SHP77 (cell line): ENCODE measurements around the gene UQCR10.
A peak's percentile ranks its signal among the peaks of the same experiment; 100 is the strongest.

ENCODE experiments used
- DNase-seq, 2 experiments: peaks; one replicate each; lab custom pipeline; 2025; lab: John Stamatoyannopoulos, UW

Gene UQCR10

DNA sequence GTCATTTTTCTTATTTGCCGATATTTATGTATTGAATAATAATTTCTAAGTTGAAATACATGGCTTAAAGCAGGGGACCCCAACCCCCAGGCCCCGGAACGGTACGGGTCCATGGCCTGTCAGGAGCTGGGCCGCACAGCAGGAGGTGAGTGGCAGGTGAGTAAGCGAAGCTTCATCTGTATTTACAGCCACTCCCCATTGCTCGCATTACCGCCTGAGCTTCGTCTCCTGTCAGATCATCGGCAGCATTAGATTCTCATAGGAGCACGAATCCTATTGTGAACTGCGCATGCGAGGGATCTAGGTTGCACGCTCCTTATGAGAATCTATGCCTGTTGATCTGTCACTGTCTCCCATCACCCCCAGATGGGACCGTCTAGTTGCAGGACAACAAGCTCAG, 4.9 kb upstream of the UQCR10 start:
- DNase-seq: peak; percentile 2 to 16

DNA sequence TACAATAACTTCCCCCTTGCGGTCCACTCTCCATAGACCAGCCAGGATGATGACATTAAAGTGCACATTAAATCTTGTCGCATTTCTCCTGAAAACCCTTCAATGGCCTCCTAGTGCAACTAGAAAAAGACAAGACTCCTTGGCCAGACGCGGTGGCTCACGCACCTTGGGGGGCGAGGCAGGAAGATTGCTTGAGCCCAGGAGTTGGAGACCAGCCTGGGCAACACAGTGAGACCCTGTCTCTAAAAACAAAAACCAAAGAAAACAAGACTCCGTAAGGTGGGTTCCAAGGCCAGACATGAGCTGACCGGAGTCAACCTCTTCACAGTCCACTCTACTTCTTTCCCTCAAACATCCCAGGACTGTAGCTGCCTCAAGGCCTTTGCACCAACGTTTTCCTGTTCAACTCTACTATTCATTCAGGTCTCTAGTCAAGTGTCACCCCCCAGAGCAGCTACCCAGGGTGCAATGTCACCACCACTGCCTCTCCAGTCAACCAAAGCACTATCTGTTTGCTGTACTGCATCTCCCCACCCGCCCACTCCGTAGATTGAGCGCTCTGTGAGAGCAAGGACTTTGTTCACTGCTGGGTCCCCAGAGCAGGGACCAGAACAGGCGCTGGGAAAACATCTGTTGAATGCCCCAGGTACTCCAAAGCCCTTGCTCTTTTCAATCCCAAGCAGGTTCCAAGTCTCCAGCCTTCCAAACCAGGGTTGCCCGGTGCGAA, 1.1 kb upstream of the UQCR10 start:
- no peak for DNase-seq

DNA sequence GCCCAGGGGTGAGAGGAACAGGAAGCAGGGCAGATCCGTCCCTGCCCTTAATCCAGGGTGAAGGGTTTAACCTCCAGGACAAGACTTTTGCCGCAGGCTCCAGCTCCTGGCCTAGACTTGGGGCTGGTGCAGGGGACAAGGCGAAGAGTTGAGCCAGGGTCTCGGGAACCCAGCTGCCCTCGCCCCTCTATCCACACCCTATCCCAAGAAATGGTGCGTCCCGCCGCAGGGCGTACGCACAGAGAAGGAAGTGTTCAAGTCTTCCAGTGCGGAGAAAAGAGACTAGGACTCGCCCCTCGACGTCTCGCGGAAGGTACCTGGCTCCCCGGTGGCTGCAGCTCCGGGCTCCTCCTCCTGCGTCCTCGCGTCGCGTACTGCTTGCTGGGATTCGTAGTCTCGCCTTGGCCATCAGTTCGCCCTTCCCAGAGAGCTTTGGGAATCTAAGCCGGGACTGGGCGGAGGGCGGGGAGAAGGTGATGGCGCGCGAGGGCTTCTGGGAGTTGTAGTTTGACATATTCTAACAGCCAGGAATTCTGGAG, 468 bp upstream of the UQCR10 start, which contains the start of gene ZMAT5:
Gene ZMAT5, minus strand, starts transcription at position 376 of the 539 bp plus-strand sequence. CDS start 18,463 bp downstream, outside the sequence.
- DNase-seq: peak; percentile 91 to 97

DNA sequence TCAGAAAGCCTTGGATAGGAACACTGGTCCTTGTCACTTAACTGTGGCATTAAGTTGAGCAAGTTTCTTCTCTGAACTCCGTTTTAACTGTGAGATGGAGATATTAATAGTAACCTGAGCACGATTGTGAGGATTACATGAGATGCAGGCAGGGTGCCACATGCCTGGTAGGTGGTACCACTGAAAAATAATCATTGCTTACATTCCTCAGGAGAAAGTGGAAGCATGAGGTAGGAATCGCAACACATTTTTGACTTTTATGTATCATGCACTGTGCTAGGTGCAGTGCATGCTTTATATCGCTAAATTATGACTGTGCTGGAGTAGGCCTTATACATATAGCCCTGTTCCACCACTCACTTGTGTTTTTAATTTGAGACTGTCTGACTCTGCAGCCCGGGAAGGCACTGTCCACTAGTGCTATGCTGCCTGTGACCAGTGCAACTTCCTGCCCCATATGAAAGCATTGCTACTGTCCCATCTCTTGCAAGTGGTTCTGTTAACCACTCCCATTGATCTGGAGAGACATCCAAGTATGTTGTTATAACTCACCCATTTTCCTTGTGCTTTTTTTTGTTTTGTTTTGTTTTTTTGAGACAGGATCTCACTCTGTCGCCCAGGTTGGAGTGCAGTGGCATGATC, 1.0 kb downstream of the UQCR10 start:
- DNase-seq: no peak

DNA sequence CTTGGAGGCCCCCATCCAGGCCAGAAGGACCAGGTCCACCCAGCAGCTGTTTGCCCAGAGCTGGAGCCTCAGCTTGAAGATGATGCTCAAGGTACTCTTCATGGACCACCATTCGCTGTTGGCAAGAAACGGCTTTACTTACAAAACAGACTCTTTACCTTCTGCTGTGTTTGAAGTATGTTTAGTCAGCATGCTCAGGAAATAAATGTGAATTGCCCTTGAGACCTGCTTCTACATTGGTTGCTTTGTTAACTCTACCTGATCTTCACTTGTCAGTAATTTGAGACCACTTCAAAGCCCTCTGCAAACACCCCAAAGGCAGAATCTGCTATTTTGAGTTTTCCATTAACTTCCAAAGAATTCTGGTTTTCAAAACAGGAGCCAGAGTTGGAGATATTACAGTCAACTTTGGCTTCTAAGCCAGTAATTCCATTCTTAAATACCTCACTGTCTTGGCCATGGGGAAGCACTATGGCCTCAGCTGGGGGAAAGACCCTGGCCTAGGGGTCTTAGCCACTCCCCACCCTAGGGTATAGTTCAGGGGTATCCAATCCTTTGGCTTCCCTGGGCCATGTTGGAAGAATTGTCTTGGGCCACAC, 2.7 kb downstream of the UQCR10 start:
- DNase-seq: no peak

DNA sequence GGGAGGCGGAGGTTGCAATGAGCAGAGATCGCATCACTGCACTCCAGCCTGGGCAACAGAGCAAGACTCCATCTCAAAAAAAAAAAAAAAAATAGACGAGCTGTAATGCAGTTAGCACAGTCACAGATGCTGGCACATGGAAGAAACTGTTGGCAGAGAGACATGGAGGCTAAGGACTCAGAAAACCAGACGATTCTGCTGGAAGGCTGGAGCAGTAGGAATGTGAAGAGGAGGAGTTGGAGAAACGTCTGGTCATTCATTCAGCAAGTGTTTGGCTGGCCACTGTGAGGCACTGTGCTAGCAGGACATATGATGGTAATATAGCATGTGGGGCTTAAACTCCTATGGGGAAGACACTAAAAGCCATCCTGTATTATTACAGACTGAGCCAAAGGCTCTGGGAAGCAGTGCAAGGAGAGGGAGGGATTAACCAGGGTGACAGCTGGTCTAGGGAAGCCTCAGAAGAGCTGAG, 5.0 kb downstream of the UQCR10 start:
- DNase-seq: peak; percentile 8 to 35

DNA sequence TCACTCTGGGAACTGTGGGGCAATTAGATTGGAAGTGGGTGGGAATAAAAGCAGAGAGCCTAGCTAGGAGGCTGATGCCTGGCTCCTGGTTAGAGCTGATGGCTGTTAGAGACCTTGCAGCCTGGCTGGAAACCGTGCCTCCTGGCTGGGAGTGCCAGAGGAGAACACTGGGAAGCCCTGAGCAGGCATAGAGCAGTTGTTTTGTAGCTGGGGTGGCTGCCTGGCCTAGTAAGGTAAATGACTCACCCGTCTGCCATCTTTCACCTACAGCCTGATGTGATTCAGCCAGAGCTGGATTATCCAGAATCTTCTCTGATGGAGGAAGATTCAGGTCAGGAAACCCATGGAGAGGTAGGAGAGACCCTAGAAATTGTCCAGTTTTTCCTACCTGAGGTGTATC, 6.1 kb downstream of the UQCR10 start:
- no peak for DNase-seq

DNA sequence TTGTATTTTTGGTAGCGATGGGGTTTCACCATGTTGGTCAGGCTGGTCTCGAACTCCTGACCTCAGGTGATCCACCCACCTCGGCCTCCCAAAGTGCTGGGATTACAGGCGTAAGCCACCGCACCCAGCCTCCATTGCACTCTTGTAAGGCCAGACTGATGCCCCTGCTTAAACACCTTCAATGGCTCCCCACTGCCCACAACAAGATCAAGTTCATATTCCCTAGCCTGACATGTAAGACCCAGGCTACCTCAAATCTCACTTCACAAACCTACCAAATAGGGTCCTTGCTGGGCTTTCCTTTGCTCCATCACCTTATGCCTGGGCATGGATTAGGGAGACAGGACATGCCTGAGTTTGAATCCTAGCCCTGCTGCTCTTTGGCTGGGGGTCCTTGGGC, 13.1 kb downstream of the UQCR10 start:
- no peak for DNase-seq

DNA sequence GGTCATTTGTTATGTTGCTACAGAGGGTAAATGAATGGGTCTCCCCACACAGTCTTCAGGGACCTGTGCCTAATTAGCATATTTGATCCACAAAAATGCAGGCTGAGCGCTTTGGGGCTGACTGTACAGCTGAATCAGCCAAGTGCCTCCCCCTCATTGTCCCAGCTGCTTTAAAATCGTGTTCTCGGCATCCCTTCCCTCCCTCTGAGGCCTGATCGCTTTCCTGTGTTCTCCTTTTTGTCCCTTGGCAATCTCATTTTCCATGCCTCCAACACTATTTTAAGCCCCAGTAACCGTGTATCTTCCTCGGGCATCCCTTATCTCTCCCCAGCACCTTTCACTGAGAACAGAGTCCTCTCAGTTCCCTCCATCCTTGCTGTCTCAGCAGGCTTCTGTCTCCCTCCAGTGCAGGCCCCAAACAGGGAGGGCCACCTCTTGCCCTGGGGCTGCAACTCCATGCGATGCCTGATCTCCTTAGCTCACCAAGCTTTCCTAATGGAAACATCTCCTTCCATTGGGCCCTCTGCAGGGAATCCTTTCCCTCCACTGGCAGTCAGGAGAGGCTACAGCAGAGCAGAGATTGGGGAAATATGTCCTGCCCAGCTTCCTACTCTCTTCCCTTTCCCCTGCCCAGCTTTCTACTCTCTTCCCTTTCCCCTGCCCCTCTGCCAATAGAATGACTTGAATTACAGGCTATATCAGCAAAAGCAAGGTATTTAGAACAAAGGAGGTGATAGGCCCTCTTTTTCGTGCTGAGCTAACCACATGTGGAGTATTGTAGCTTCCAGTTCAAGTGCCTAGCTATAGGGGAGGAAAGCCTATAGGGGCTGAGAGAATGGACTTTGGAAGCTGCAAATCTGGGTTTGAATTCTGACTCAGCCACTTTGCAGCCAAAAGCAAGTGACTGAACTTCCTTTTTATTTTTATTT, 13.8 kb downstream of the UQCR10 start:
- no peak for DNase-seq

DNA sequence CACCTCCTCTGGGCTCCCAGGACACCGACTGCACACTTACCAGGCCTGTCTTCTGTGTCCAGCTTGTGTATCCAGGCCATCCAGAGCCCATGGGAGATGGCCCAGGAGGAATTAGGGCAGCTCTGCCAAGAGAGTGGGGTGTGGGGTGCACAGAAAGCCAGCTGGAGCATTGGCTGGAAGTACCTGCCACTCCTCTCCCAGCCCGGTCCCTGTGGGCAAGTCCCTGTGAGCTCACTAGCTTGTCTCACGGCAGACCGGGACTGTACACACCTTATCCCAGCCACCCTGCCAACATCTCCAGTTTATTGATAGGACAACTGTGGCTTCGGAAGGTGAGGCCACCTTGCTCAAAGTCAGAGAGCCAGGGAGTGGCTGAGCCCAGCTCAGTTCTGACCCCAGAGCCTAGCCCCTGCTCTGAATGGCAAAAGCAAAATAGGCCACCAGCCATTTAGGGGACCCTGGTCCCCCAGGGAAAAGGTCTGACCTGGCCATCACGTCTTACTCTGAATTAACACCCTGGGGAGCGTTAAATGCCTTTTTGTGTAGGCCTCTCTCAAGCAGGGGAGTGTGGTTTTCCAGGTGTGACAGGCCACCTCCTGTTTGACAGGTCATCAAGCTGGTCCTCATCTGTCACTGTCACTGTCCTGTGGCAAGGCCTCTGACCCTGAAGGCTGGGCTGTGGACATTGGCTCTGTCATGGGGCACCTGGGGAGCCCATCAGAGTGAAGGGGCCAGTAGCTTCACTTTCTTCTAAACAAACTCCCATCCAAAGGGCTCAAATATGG, 15.1 kb downstream of the UQCR10 start:
- no peak for DNase-seq

DNA sequence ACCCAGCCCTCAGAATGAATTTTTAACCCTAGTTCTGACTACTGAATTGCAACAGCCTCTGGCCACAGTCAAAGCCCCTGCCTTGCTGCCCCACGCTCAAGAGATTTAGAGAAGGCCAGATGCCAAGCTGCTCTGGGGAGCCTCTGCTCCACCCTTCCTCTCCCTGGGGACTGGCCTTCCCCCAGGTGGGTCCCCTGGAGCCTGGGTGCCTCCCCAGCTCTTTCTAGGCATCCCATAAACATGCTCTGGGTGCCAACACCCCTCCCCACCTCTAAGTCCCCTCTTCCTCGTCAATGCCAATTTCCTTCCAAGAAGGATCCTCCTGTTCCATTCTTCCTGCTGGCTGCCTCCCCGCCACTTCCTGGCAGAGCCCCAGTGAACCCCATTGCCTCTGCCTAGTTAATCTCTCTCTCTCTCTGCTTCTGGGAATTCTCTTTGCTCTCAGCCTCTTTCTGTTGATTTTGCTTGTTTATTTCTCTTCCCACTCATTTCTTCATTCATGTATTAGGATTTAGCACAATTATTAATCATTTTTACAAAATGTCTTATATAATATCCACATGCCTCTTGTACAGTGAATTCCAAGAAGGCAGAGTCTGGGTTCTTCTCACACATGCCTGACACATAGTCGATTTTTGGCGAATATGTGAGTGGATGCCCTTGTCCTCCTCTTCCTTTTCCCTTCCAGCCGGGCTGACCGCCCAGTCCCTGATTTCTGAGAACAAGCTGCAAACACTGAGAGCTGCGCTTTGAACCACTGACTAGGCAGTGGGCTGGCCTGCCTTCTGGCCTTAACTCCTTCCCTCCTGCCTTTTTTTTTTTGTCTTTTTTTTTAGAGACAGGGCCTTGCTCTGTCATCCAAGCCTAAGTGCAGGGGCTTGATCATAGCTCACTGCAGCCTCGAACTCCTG, 17.5 kb downstream of the UQCR10 start:
- DNase-seq: no peak

DNA sequence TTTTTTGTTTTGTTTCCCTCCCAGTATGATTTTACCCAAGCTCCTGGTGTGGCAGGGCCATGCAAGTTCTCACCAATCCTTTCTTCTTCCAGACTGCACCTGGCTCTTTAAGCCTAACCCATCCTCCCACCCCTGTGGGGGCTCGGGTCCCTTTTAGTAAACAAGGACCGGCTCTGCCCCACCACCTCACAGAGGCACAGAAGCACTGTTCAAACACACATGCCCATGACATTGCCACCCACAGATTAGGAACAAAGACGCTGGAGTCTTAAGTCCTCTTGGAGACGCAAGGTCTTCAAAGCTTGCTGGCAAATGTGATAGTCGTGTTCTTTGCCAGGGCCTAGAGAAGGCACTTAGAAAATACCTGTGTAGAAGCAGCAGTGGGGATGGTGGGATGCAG, 18.9 kb downstream of the UQCR10 start:
- DNase-seq: no peak

DNA sequence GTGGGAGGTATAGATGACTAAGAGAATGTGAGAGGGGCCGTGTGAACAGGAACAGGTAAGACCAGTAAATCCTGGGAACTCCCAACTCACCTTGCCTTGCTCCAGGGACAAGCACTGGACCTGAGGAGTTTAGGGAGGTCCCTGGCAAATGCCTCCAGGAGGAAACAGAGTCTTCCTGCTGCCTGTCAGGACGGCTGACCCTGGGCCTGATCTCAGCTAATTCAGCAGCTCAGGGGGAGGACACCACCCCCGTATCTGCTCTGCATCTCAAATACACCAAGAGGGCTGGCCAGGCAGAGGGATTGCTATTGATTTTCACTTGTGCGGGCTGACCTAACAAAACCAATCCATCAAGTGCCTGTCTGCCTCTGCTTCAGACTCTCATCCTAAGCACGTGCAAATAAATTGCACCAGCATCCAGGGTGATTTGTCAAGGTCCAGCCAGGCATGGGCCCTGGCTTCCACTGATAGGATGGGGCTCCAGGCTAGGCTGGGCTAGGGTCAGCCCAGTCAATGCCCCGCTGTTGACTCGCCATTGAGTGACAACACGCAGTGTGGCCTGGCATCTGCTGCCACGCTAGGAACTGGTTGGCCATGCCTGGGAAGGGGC, 20.3 kb downstream of the UQCR10 start:
- DNase-seq: no peak

DNA sequence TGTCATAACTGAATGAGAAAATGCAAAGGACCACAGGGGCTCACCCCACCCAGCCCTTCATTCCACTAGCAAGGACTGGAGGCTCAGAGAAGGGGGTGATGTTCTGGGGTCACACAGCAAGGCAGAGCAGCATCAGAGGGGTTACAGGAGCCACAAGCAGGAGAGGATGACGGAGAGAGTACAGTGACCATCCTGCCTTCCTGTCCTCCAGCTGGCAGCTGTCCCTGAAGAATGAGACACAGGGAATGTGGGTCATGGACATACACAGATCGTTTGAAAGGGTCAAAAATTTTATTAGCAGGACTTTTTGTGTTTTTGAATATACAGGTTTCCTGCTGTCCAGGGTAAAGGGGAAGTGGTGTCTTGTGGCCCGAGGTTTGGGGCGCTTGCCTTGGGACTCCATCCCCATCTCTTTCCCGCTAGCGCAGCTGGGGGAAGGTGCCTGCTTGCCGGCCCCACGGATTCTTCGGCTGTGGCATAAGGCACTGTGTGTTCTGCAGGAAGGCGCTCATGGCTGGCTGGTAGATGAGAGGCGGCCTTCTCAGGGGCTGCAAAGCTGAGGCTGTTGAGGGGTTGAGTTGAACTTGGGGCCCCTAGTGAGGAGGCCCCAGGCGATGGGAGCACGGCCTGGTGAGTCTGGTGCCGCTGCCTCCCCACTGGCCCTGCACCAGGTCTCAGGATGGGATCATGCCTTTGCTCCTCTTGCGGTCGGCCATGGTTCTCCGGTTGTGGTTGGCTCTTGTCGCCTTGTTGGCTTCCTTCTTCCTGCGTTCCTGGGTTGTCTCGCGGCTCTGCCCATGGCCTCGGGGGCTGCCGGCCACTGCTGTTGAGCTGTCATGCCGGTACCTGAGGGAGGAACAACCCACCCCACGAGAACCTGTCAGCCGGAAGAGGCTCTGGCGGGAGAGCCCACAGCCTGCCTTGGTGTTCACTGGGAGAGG, 21.4 kb downstream of the UQCR10 start:
- DNase-seq: no peak

DNA sequence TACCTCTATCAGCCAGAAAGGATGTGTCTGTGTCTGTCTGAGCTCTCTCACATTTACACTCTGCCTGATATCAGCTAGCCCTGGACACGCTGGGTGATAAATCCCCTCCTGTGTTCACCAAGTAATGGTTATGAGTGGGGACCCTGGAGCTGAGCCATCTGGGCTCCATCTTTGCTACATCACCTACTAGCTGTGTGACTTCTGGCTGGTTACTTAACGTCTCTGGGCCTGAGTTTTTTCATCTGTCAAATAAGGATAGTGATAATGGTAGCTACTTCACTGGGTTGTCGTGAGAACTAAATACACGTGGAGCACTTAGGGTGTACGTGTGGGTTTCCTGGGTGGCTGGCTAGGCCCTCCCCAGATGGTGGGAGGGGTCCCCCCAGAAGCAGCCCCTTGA, 22.9 kb downstream of the UQCR10 start:
- no peak for DNase-seq

DNA sequence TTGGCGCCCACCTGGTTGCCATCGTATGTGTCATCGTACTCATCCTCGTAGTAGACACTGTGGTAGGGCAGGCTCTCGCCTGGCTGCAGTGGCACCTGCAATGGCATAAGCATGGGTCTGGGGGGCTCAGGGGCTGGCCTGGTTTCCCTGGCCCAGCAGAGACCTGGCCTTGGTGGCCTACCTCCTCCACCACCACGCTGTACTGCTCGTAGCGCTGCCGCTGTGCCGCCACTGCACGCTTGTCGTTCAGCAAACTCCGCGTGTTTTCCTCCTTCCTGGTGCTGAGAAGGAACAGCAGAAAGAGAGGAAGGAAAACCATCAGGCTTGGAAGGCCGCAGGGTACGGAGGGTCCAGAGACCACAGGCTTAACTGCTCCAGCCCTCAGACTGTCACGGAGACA, 26.2 kb downstream of the UQCR10 start:
- no peak for DNase-seq

DNA sequence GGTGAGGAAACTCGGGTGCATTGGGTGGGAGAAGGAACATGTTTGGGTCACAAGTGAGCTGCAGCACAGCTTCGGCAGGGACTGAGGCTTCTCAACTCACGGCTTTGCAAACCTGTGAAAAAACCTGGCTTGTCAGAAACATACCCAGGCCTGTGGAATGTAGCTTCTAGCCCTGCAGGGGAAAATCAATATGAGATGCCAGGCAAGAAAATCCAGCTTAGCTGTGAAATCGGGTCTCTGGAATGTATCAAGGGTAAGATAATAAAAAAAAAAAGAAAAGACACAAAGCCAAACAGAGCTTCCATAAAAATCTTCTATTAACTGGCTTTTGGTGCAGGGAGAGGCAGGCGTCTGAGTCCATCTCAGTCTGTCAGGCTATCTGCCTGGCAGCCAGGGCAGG, 28.5 kb downstream of the UQCR10 start:
- DNase-seq: no peak

DNA sequence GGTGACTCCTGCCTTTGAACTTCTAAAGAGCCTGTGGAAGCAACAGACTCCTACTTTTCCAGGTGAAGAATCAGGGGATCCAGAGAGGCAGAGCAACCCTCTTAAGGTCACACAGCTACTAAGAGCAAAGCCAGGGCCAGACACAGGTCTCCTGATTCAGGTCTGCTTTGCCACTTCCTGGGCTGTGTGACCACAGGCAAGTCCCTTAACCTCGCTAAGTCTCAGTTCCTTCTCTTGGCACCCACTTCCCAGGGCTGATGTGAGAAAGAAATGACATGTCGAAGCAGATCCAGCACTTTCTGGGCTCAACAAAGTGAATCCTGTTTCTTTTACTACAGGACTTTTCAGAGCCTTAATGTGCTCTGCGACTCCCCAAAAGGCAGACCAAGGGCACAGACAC, 30.2 kb downstream of the UQCR10 start:
- DNase-seq: no peak
